ENCODE measurements around the gene PHF2. TPM values are rescaled to one million over a fixed set of nuclear protein-coding genes. Genes with fewer than 3 reads are reported as not detected.

Gene PHF2
- total and polyA plus RNA-seq, 2 of the 8 experiments (the other 6 are each of a cell fraction or from before 2014, with no cell fraction given) = 3.4 to 9.4 TPM

GRCh38 chr9:93601063-93601462, 24.7 kb downstream of the PHF2 start:
- 70% methylated on average over 4 of the region's 4 CpGs; no CpG with 5 or more reads in 1 of the 2 experiments for WGBS, 2 experiments (ENCODE audit: extremely low coverage in 1 of 2, insufficient coverage in 1 of 2, insufficient read length in 1 of 2, insufficient replicate concordance in 2 of 2, low coverage in 1 of 2, low lambda C conversion rate in 2 of 2, missing lambda C conversion rate in 1 of 2)
- H4K20me1 ChIP-seq (replicated peaks in 1 of 2; ENCODE audit: control insufficient read depth in 1 of 2, insufficient read depth in 2 of 2, low read length in 2 of 2) = peaks cover 0 to 3% of the 10 kb centered on the region in 2 experiments
- no peak overlapping the region for H3K56ac ChIP-seq (replicated peaks; ENCODE audit: insufficient read length, low read depth, low read length)
- H2AFZ ChIP-seq (ENCODE audit: low read length) = no peak overlapping the region
- peak overlapping the region in 1 of 2 experiments; percentile 55; a peak in 1 of 4 replicates for H3K4me2 ChIP-seq (ENCODE audit: insufficient read depth in 1 of 2, low read depth in 2 of 2, low read length in 2 of 2)
- peaks cover 2% of the 10 kb centered on the region; the same call in 1 of the 2 replicates for H3K79me1 ChIP-seq (ENCODE audit: low read depth, low read length)
- FAIRE-seq (no peak), DNase-seq (ENCODE audit: low read depth in 1 of 2, low spot score in 2 of 2) (peak in 1 of 2 experiments; percentile 29)
- no peak overlapping the region for H2BK5ac ChIP-seq (ENCODE audit: low read depth, low read length)
- no peak overlapping the region for H2BK20ac ChIP-seq (ENCODE audit: low read length)
- no peak overlapping the region for H3K23ac ChIP-seq (ENCODE audit: insufficient read length)
- no peak overlapping the region for H3K9ac ChIP-seq (replicated peaks in 1 of 4; ENCODE audit: extremely low read depth in 1 of 4, low read depth in 3 of 4, low read length in 3 of 4)
- peak overlapping the region; percentile 61; the same call in 1 of the 2 replicates for H2BK15ac ChIP-seq (ENCODE audit: low read length)
- peaks cover 3% of the 10 kb centered on the region for H3K23me2 ChIP-seq (ENCODE audit: low read depth, low read length)
- H3K4me3 ChIP-seq (ENCODE audit: extremely low read depth in 1 of 4, insufficient read depth in 2 of 4, low read depth in 3 of 4, low read length in 4 of 4) = no peak overlapping the region
- no peak overlapping the region for H2AK5ac ChIP-seq (ENCODE audit: low read depth, low read length)
- no peaks in the 10 kb centered on the region for H3K9me3 ChIP-seq (ENCODE audit: insufficient read depth in 2 of 2, low read depth in 1 of 2, low read length in 1 of 2)
- ChIA-PET POLR2A (ENCODE audit: partially characterized antibody) (interaction anchor here (1.2 to 3.9 kb wide), 3 partner anchors 16 to 310 kb away, joined by 3 to 15 read pairs (median 3); no protein-coding TSS in a partner anchor), CTCF (ENCODE audit: partially characterized antibody) (interaction anchor here (1.3 to 1.6 kb wide), 3 partner anchors 11 to 85 kb away, joined by 3 to 5 read pairs (median 4); no protein-coding TSS in a partner anchor)
- H3K18ac ChIP-seq (ENCODE audit: extremely low read depth, low read length) = no peak overlapping the region
- H3K14ac ChIP-seq (ENCODE audit: insufficient read length) = no peak overlapping the region
- no peak overlapping the region for H2BK12ac ChIP-seq (ENCODE audit: low read depth, low read length)
- no peak overlapping the region for H4K91ac ChIP-seq (replicated peaks; ENCODE audit: insufficient read length, low read length)
- H3K4ac ChIP-seq (replicated peaks; ENCODE audit: insufficient read length, low read depth, low read length) = no peak overlapping the region
- H3K36me3 ChIP-seq (ENCODE audit: control insufficient read depth in 2 of 4, insufficient read depth in 4 of 4, low read length in 3 of 4) = no peaks in the 10 kb centered on the region
- H3K27me3 ChIP-seq (replicated peaks in 1 of 4; ENCODE audit: control insufficient read depth in 3 of 4, extremely low read depth in 1 of 4, insufficient read depth in 3 of 4, low read length in 3 of 4) = no peaks in the 10 kb centered on the region; a peak in 1 of 7 replicates
- H2BK120ac ChIP-seq (replicated peaks; ENCODE audit: low read depth, low read length) = no peak overlapping the region
- peaks cover 0 to 14% of the 10 kb centered on the region in 2 experiments; a peak in 2 of 4 replicates for H3K79me2 ChIP-seq (ENCODE audit: control insufficient read depth in 1 of 2, insufficient read depth in 2 of 2, low read length in 2 of 2)
- H3K4me1 ChIP-seq (replicated peaks in 1 of 4; ENCODE audit: control insufficient read depth in 3 of 4, insufficient read depth in 4 of 4, low read length in 3 of 4) = peaks cover 9 to 29% (median 20%) of the 10 kb centered on the region in 4 experiments
- no peak overlapping the region for H4K8ac ChIP-seq (ENCODE audit: extremely low read depth, insufficient read depth, low read length)
- no peak overlapping the region for H3K27ac ChIP-seq (ENCODE audit: low read depth, low read length)
- no peak overlapping the region for H4K5ac ChIP-seq (ENCODE audit: insufficient read length, low read depth, low read length)
- TF ChIP-seq RFX5 (IDR thresholded peaks at IDR 0.05; ENCODE audit: borderline replicate concordance, low read depth, low read length) (no peak), TAF7 (optimal IDR thresholded peaks at IDR 0.05; ENCODE audit: borderline replicate concordance, low read depth, low read length) (no peak), GABPA (IDR thresholded peaks at IDR 0.05; ENCODE audit: borderline replicate concordance, insufficient read depth, low read length) (no peak), CREB1 (IDR thresholded peaks at IDR 0.05) (no peak), TAF1 (IDR thresholded peaks at IDR 0.05; ENCODE audit: low read depth, low read length) (no peak), SIRT6 (IDR thresholded peaks at IDR 0.05; ENCODE audit: low read length) (no peak), BRCA1 (IDR thresholded peaks at IDR 0.05; ENCODE audit: low read depth, low read length) (no peak), NANOG (IDR thresholded peaks at IDR 0.05; ENCODE audit: insufficient read depth, low read depth, low read length, poor library complexity, severe bottlenecking) (no peak), SUZ12 (IDR thresholded peaks at IDR 0.05; ENCODE audit: low read length) (no peak), TCF12 (IDR thresholded peaks at IDR 0.05; ENCODE audit: low read depth, low read length) (no peak), PHF8 (conservative IDR thresholded peaks at IDR 0.05; ENCODE audit: low read depth, low read length) (no peak), YY1 (IDR thresholded peaks at IDR 0.05; ENCODE audit: low read depth, low read length) (no peak), CHD1 (IDR thresholded peaks at IDR 0.05; ENCODE audit: low read depth, low read length) (no peak), SRF (IDR thresholded peaks at IDR 0.05; ENCODE audit: low read depth, low read length) (no peak), GTF2F1 (IDR thresholded peaks at IDR 0.05; ENCODE audit: borderline replicate concordance, low read depth, low read length) (no peak)

Data from H1 (cell line).